ENCODE measurements around the gene RGR. TPM values are rescaled to one million over a fixed set of nuclear protein-coding genes. Genes with fewer than 3 reads are reported as not detected.

RGR gene
- total and polyA plus RNA-seq, 8 donors = 0.18 to 2.7 TPM; not detected in 6

GRCh38 chr10:84306751-84307384 lies 62.0 kb downstream of the RGR start:
- TF ChIP-seq CTCF (IDR thresholded peaks at IDR 0.05) = no peak
- TF ChIP-seq POLR2AphosphoS5 (IDR thresholded peaks at IDR 0.05) = no peak
- TF ChIP-seq POLR2A (IDR thresholded peaks at IDR 0.05) = no peak
- TF ChIP-seq EP300 (IDR thresholded peaks at IDR 0.05) = no peak
- Histone ChIP-seq H3K9me3 (no peaks in the 10 kb centered on the region), H3K4me1 (peaks cover 6 to 13% (median 9%) of the 10 kb centered on the region in 4 donors), H3K4me3 (no peak overlapping the region), H3K27ac (peak overlapping the region in 2 of 5 donors; percentile 36 to 73), H3K36me3 (no peaks in the 10 kb centered on the region), H3K27me3 (peaks cover 0 to 9% (median 0%) of the 10 kb centered on the region in 3 donors)
- intact Hi-C loops (cut with DNase I; ENCODE audit: low total_unique reads) = no loop called here
- DNase-seq = no peak
- 58 to 79% (median 66%) methylated on average over 4 of the region's 4 CpGs for WGBS, 5 donors

GRCh38 chr10:84308021-84308420 lies 63.2 kb downstream of the RGR start:
- Histone ChIP-seq H3K36me3 (no peaks in the 10 kb centered on the region), H3K27ac (no peak overlapping the region), H3K9me3 (no peaks in the 10 kb centered on the region), H3K27me3 (peaks cover 0 to under 1% (median 0%) of the 10 kb centered on the region in 3 donors), H3K4me3 (no peak overlapping the region), H3K4me1 (peaks cover 6 to 13% (median 9%) of the 10 kb centered on the region in 4 donors)
- intact Hi-C loops (cut with DNase I; ENCODE audit: low total_unique reads) = no loop called here
- WGBS, 5 donors = 47 to 65% (median 55%) methylated on average over 1 of the region's 1 CpG
- DNase-seq = no peak
- TF ChIP-seq POLR2A (IDR thresholded peaks at IDR 0.05) (no peak), CTCF (IDR thresholded peaks at IDR 0.05) (no peak), POLR2AphosphoS5 (IDR thresholded peaks at IDR 0.05) (no peak), EP300 (IDR thresholded peaks at IDR 0.05) (no peak)

GRCh38 chr10:84308481-84309304 lies 63.8 kb downstream of the RGR start:
- intact Hi-C loops (cut with DNase I; ENCODE audit: low total_unique reads) = no loop called here
- peak; percentile 49 to 56 for DNase-seq
- Histone ChIP-seq H3K9me3 (no peaks in the 10 kb centered on the region), H3K4me1 (peaks cover 6 to 13% (median 9%) of the 10 kb centered on the region in 4 donors), H3K27ac (peak overlapping the region in 3 of 5 donors; percentile 7 to 45 (median 30)), H3K4me3 (no peak overlapping the region), H3K27me3 (no peaks in the 10 kb centered on the region), H3K36me3 (no peaks in the 10 kb centered on the region)
- TF ChIP-seq POLR2A (IDR thresholded peaks at IDR 0.05) (no peak), EP300 (IDR thresholded peaks at IDR 0.05) (no peak), POLR2AphosphoS5 (IDR thresholded peaks at IDR 0.05) (peak in 1 of 3 donors; percentile 20)
- 15 to 18% (median 16%) methylated on average over 6 of the region's 6 CpGs for WGBS, 5 donors

Other genes with a start within 250 kb of the RGR start
- gene GHITM, start 105.5 kb upstream of the RGR start, total RNA-seq = 100 to 1,000 TPM in 2 of 5 donors, 10 to 100 TPM in 3; 17.5 to 186 (median 97.3) TPM
- 100 to 1,000 TPM; 104 to 170 (median 161) TPM for gene GHITM, start 105.5 kb upstream of the RGR start, polyA plus RNA-seq
- gene GPR15LG, start 71.3 kb upstream of the RGR start, total RNA-seq = 1 to 10 TPM in 1 of 5 donors, not detected in 4; 7.5 TPM
- gene GPR15LG, start 71.3 kb upstream of the RGR start, polyA plus RNA-seq = 10 to 100 TPM in 1 of 3 donors, under 1 TPM in 1, not detected in 1; 0.92 to 82.4 TPM
- gene CDHR1, start 50.5 kb upstream of the RGR start, total RNA-seq = 10 to 100 TPM in 1 of 5 donors, under 1 TPM in 1, not detected in 3; 0.18 to 77.6 TPM
- 1 to 10 TPM in 1 of 3 donors, under 1 TPM in 1, not detected in 1; 0.06 to 6.8 TPM for gene CDHR1, start 50.5 kb upstream of the RGR start, polyA plus RNA-seq
- gene LRIT2, start 19.5 kb upstream of the RGR start, total RNA-seq = not detected
- gene LRIT2, start 19.5 kb upstream of the RGR start, polyA plus RNA-seq = not detected
- not detected for gene LRIT1, start 3.5 kb upstream of the RGR start, total RNA-seq
- gene LRIT1, start 3.5 kb upstream of the RGR start, polyA plus RNA-seq = not detected
- gene CCSER2, start 83.5 kb downstream of the RGR start, total RNA-seq = 10 to 100 TPM in 4 of 5 donors, 1 to 10 TPM in 1; 7.0 to 87.9 (median 46.3) TPM
- 10 to 100 TPM in 2 of 3 donors, 1 to 10 TPM in 1; 8.7 to 20.9 (median 10.1) TPM for gene CCSER2, start 83.5 kb downstream of the RGR start, polyA plus RNA-seq